Trophoblast cell (in vitro differentiated cells and primary cell): Measurements from ENCODE around the gene EPYC.

ENCODE experiments used
- DNase-seq, 2 donors: peaks; one replicate each; pipeline ENCODE4 v3.0.0-alpha.2; 2016
- H2AFZ ChIP-seq: 2 replicates; pipeline ENCODE4 v1.6.1; 2013; ENCODE audit warnings: low read length, moderate library complexity, mild to moderate bottlenecking; ENCODE audit not compliant: insufficient read depth, poor library complexity
- H2AK5ac ChIP-seq: 2 replicates; pipeline ENCODE4 v1.6.1; 2013; ENCODE audit warnings: mild to moderate bottlenecking, low read length
- H2BK120ac ChIP-seq: 2 replicates; pipeline ENCODE4 v1.6.1; 2013; ENCODE audit warnings: low read length, mild to moderate bottlenecking, moderate library complexity; ENCODE audit not compliant: insufficient read depth, poor library complexity
- H2BK12ac ChIP-seq: 2 replicates; pipeline ENCODE4 v1.6.1; 2013; ENCODE audit warnings: mild to moderate bottlenecking, low read length, moderate library complexity
- H2BK5ac ChIP-seq: 2 replicates; pipeline ENCODE4 v1.6.1; 2013; ENCODE audit warnings: low read length, low read depth, moderate library complexity, mild to moderate bottlenecking; ENCODE audit not compliant: poor library complexity
- H3K14ac ChIP-seq: 2 replicates; pipeline ENCODE4 v1.6.1; 2013; ENCODE audit warnings: mild to moderate bottlenecking, low read length
- H3K18ac ChIP-seq: 2 replicates; pipeline ENCODE4 v1.6.1; 2013; ENCODE audit warnings: mild to moderate bottlenecking, low read length
- H3K23ac ChIP-seq: 2 replicates; pipeline ENCODE4 v1.6.1; 2013; ENCODE audit warnings: low read length
- H3K27ac ChIP-seq: 2 replicates; pipeline ENCODE4 v1.5.1; 2013; ENCODE audit warnings: low read depth, mild to moderate bottlenecking, inconsistent platforms, low read length, moderate library complexity
- H3K27me3 ChIP-seq: 2 replicates; pipeline ENCODE4 v1.6.1; 2013; ENCODE audit warnings: inconsistent platforms, mild to moderate bottlenecking, low read length, moderate library complexity; ENCODE audit not compliant: insufficient read depth
- H3K36me3 ChIP-seq, 2 experiments: 1 replicate in 1 of 2; 2 replicates in 1 of 2; pipeline ENCODE4 v1.6.1; 2013; ENCODE audit warnings: low read length in 2 of 2, mild to moderate bottlenecking in 2 of 2, moderate library complexity in 1 of 2; ENCODE audit not compliant: insufficient read depth in 2 of 2, control insufficient read depth in 1 of 2
- H3K4ac ChIP-seq: 2 replicates; pipeline ENCODE4 v1.6.1; 2013; ENCODE audit warnings: low read depth, mild to moderate bottlenecking, low read length, moderate library complexity
- H3K4me1 ChIP-seq, 2 experiments: 1 replicate in 1 of 2; 2 replicates in 1 of 2; pipeline ENCODE4 v1.6.1; 2013; ENCODE audit warnings: low read length in 2 of 2, mild to moderate bottlenecking in 2 of 2, moderate library complexity in 1 of 2; ENCODE audit not compliant: insufficient read depth in 2 of 2, control insufficient read depth in 1 of 2
- H3K4me2 ChIP-seq: 2 replicates; pipeline ENCODE4 v1.6.1; 2013; ENCODE audit warnings: inconsistent platforms, mild to moderate bottlenecking, low read length, moderate library complexity
- H3K4me3 ChIP-seq: 2 replicates; pipeline ENCODE4 v1.5.1; 2013; ENCODE audit warnings: mild to moderate bottlenecking, low read depth, low read length, inconsistent platforms
- H3K79me1 ChIP-seq: one replicate; pipeline ENCODE4 v1.6.1; 2013; ENCODE audit warnings: low read length
- H3K79me2 ChIP-seq: 2 replicates; pipeline ENCODE4 v1.6.1; 2013; ENCODE audit warnings: low read length, mild to moderate bottlenecking; ENCODE audit not compliant: control insufficient read depth, insufficient read depth, poor library complexity
- H3K9ac ChIP-seq: 2 replicates; pipeline ENCODE4 v1.6.1; 2013; ENCODE audit warnings: mild to moderate bottlenecking, low read length
- H3K9me3 ChIP-seq: 2 replicates; pipeline ENCODE4 v1.6.1; 2013; ENCODE audit warnings: low read depth, mild to moderate bottlenecking, control low read depth, inconsistent platforms, low read length; ENCODE audit not compliant: insufficient read depth
- H4K12ac ChIP-seq: 2 replicates; pipeline ENCODE4 v1.6.1; 2013; ENCODE audit warnings: low read depth, mild to moderate bottlenecking, low read length, moderate library complexity
- H4K8ac ChIP-seq: 2 replicates; pipeline ENCODE4 v1.6.1; 2013; ENCODE audit warnings: low read depth, mild to moderate bottlenecking, low read length, moderate library complexity
- H4K91ac ChIP-seq: one replicate; pipeline ENCODE4 v1.6.1; 2013; ENCODE audit warnings: low read depth, mild to moderate bottlenecking, low read length, moderate library complexity
- WGBS: extraction: QIAGEN DNeasy Blood & Tissue Kit; methylation state at CpG from one replicate; pipeline ENCODE4 v1.1.7; 2013; ENCODE audit warnings: missing lambda C conversion rate; ENCODE audit not compliant: insufficient read length, insufficient coverage; ENCODE audit errors: extremely low coverage; 5-methylcytosine and 5-hydroxymethylcytosine counted together

Gene EPYC

GRCh38 chr12:91043408-91043807 lies 38.6 kb upstream of the EPYC start:
- Histone ChIP-seq H3K14ac (no peak overlapping the region), H3K79me2 (no peaks in the 10 kb centered on the region), H3K9me3 (no peaks in the 10 kb centered on the region), H3K4ac (no peak overlapping the region), H2AFZ (no peak overlapping the region), H3K27me3 (no peaks in the 10 kb centered on the region), H3K36me3 (no peaks in the 10 kb centered on the region), H3K4me3 (no peak overlapping the region), H3K4me2 (no peak overlapping the region), H3K27ac (no peak overlapping the region), H4K91ac (no peak overlapping the region), H4K8ac (no peak overlapping the region), H4K12ac (no peak overlapping the region), H2AK5ac (no peak overlapping the region), H3K79me1 (no peaks in the 10 kb centered on the region), H3K23ac (no peak overlapping the region), H2BK5ac (no peak overlapping the region), H2BK12ac (no peak overlapping the region), H3K4me1 (no peaks in the 10 kb centered on the region), H3K9ac (no peak overlapping the region), H3K18ac (no peak overlapping the region), H2BK120ac (no peak overlapping the region)
- WGBS: no CpG with 5 or more reads among the region's 4 CpGs
- DNase-seq: no peak

GRCh38 chr12:91040096-91040755 lies 35.5 kb upstream of the EPYC start:
- Histone ChIP-seq H3K4me1 (no peaks in the 10 kb centered on the region), H3K4me2 (no peak overlapping the region), H4K12ac (no peak overlapping the region), H3K27me3 (no peaks in the 10 kb centered on the region), H3K9me3 (no peaks in the 10 kb centered on the region), H3K14ac (no peak overlapping the region), H3K9ac (no peak overlapping the region), H3K4ac (no peak overlapping the region), H4K91ac (no peak overlapping the region), H2BK12ac (no peak overlapping the region), H2BK120ac (no peak overlapping the region), H3K36me3 (no peaks in the 10 kb centered on the region), H2AK5ac (no peak overlapping the region), H2AFZ (no peak overlapping the region), H3K18ac (no peak overlapping the region), H3K79me1 (no peaks in the 10 kb centered on the region), H3K4me3 (no peak overlapping the region), H3K79me2 (no peaks in the 10 kb centered on the region), H3K23ac (no peak overlapping the region), H4K8ac (no peak overlapping the region), H2BK5ac (no peak overlapping the region), H3K27ac (no peak overlapping the region)
- no CpG with 5 or more reads among the region's 1 CpG for WGBS
- DNase-seq: peak in 1 of 2 donors; percentile 77

- H3K27ac ChIP-seq: no peak overlapping the region
- no peaks in the 10 kb centered on the region for H3K27me3 ChIP-seq
- no peak overlapping the region for H2BK120ac ChIP-seq
- no peak overlapping the region for H3K4me2 ChIP-seq
- H4K8ac ChIP-seq: no peak overlapping the region
- H3K4ac ChIP-seq: no peak overlapping the region
- H3K36me3 ChIP-seq: no peaks in the 10 kb centered on the region
- no peak for DNase-seq
- H2BK5ac ChIP-seq: no peak overlapping the region
- no peaks in the 10 kb centered on the region for H3K4me1 ChIP-seq
- H3K14ac ChIP-seq: no peak overlapping the region
- H3K4me3 ChIP-seq: no peak overlapping the region
- H3K9ac ChIP-seq: no peak overlapping the region
- no peak overlapping the region for H3K18ac ChIP-seq
- H2AK5ac ChIP-seq: no peak overlapping the region
- no peaks in the 10 kb centered on the region for H3K79me2 ChIP-seq
- no peak overlapping the region for H4K91ac ChIP-seq
- no peak overlapping the region for H2AFZ ChIP-seq
- H2BK12ac ChIP-seq: no peak overlapping the region
- no peaks in the 10 kb centered on the region for H3K9me3 ChIP-seq
- no peak overlapping the region for H4K12ac ChIP-seq
- H3K79me1 ChIP-seq: no peaks in the 10 kb centered on the region
- no peak overlapping the region for H3K23ac ChIP-seq
These were observed 32.5 kb upstream of the EPYC start for GRCh38 chr12:91037276-91037675.

- H3K79me1 ChIP-seq: no peaks in the 10 kb centered on the region
- H4K91ac ChIP-seq: no peak overlapping the region
- no peaks in the 10 kb centered on the region for H3K9me3 ChIP-seq
- no peak overlapping the region for H4K12ac ChIP-seq
- H2BK120ac ChIP-seq: no peak overlapping the region
- no peak overlapping the region for H3K4me3 ChIP-seq
- H3K4me2 ChIP-seq: no peak overlapping the region
- H3K18ac ChIP-seq: no peak overlapping the region
- H3K14ac ChIP-seq: no peak overlapping the region
- H4K8ac ChIP-seq: no peak overlapping the region
- no peak overlapping the region for H3K4ac ChIP-seq
- no CpG with 5 or more reads among the region's 2 CpGs for WGBS
- no peaks in the 10 kb centered on the region for H3K27me3 ChIP-seq
- no peak for DNase-seq
- no peak overlapping the region for H2AFZ ChIP-seq
- no peaks in the 10 kb centered on the region for H3K36me3 ChIP-seq
- no peaks in the 10 kb centered on the region for H3K79me2 ChIP-seq
- H3K4me1 ChIP-seq: no peaks in the 10 kb centered on the region
- H2BK12ac ChIP-seq: no peak overlapping the region
- H2AK5ac ChIP-seq: no peak overlapping the region
- H2BK5ac ChIP-seq: no peak overlapping the region
- H3K23ac ChIP-seq: no peak overlapping the region
- no peak overlapping the region for H3K9ac ChIP-seq
- H3K27ac ChIP-seq: no peak overlapping the region
These were observed 28.5 kb upstream of the EPYC start for GRCh38 chr12:91033251-91033650.
